ENCODE measurements around the gene ADCY10. TPM values are rescaled to one million over a fixed set of nuclear protein-coding genes. Genes with fewer than 3 reads are reported as not detected.
A peak's percentile ranks its signal among the peaks of the same experiment; 100 is the strongest.

ADCY10 gene
- total and polyA plus RNA-seq, 2 of the 8 experiments (the other 6 are each of a cell fraction or from before 2014, with no cell fraction given) = 0.02 TPM; not detected in 1

GRCh38 chr1:167862432-167863076 lies 51.4 kb downstream of the ADCY10 start:
- Histone ChIP-seq H3K4me3 (ENCODE audit: extremely low read depth in 1 of 4, insufficient read depth in 2 of 4, low read depth in 3 of 4, low read length in 4 of 4) (no peak overlapping the region), H3K9ac (replicated peaks in 1 of 4; ENCODE audit: extremely low read depth in 1 of 4, low read depth in 3 of 4, low read length in 3 of 4) (no peak overlapping the region), H2BK15ac (ENCODE audit: low read length) (no peak overlapping the region), H4K91ac (replicated peaks; ENCODE audit: insufficient read length, low read length) (no peak overlapping the region), H3K4me1 (replicated peaks in 1 of 4; ENCODE audit: control insufficient read depth in 3 of 4, insufficient read depth in 4 of 4, low read length in 3 of 4) (peaks cover 0 to 4% (median 3%) of the 10 kb centered on the region in 4 experiments; a peak in 2 of 7 replicates), H2BK5ac (ENCODE audit: low read depth, low read length) (no peak overlapping the region), H3K79me2 (ENCODE audit: control insufficient read depth in 1 of 2, insufficient read depth in 2 of 2, low read length in 2 of 2) (no peaks in the 10 kb centered on the region), H2BK20ac (ENCODE audit: low read length) (no peak overlapping the region), H3K79me1 (ENCODE audit: low read depth, low read length) (no peaks in the 10 kb centered on the region), H3K9me3 (ENCODE audit: insufficient read depth in 2 of 2, low read depth in 1 of 2, low read length in 1 of 2) (peaks cover 8 to 11% of the 10 kb centered on the region in 2 experiments), H3K27ac (ENCODE audit: low read depth, low read length) (no peak overlapping the region), H2AK5ac (ENCODE audit: low read depth, low read length) (no peak overlapping the region), H3K23ac (ENCODE audit: insufficient read length) (no peak overlapping the region), H4K5ac (ENCODE audit: insufficient read length, low read depth, low read length) (no peak overlapping the region), H2AFZ (ENCODE audit: low read length) (no peak overlapping the region), H3K36me3 (ENCODE audit: control insufficient read depth in 2 of 4, insufficient read depth in 4 of 4, low read length in 3 of 4) (no peaks in the 10 kb centered on the region), H3K56ac (replicated peaks; ENCODE audit: insufficient read length, low read depth, low read length) (no peak overlapping the region), H3K23me2 (ENCODE audit: low read depth, low read length) (no peaks in the 10 kb centered on the region; the same call in 1 of the 2 replicates), H3K4me2 (ENCODE audit: insufficient read depth in 1 of 2, low read depth in 2 of 2, low read length in 2 of 2) (0 out of 4 replicates have a peak overlapping the region, but pooled peaks of 1 of the 2 experiments have one; percentile 31), H2BK12ac (ENCODE audit: low read depth, low read length) (peak overlapping the region; percentile 77; the same call in 1 of the 2 replicates), H3K27me3 (replicated peaks in 1 of 4; ENCODE audit: control insufficient read depth in 3 of 4, extremely low read depth in 1 of 4, insufficient read depth in 3 of 4, low read length in 3 of 4) (no peaks in the 10 kb centered on the region), H2BK120ac (replicated peaks; ENCODE audit: low read depth, low read length) (no peak overlapping the region), H4K8ac (ENCODE audit: extremely low read depth, insufficient read depth, low read length) (no peak overlapping the region), H3K14ac (ENCODE audit: insufficient read length) (no peak overlapping the region), H4K20me1 (replicated peaks in 1 of 2; ENCODE audit: control insufficient read depth in 1 of 2, insufficient read depth in 2 of 2, low read length in 2 of 2) (no peaks in the 10 kb centered on the region), H3K18ac (ENCODE audit: extremely low read depth, low read length) (no peak overlapping the region), H3K4ac (replicated peaks; ENCODE audit: insufficient read length, low read depth, low read length) (no peak overlapping the region)
- POLR2A ChIA-PET (ENCODE audit: partially characterized antibody) = no interaction called here
- FAIRE-seq (no peak), DNase-seq (ENCODE audit: low read depth in 1 of 2, low spot score in 2 of 2) (no peak)
- 96% methylated on average over 1 of the region's 1 CpG; no CpG with 5 or more reads in 1 of the 2 experiments for WGBS, 2 experiments (ENCODE audit: extremely low coverage in 1 of 2, insufficient coverage in 1 of 2, insufficient read length in 1 of 2, insufficient replicate concordance in 2 of 2, low coverage in 1 of 2, low lambda C conversion rate in 2 of 2, missing lambda C conversion rate in 1 of 2)
- CTCF ChIA-PET (ENCODE audit: partially characterized antibody) = interaction anchor here (1.5 kb wide), 1 partner anchor 220 kb away, joined by 3 read pairs; no protein-coding TSS in a partner anchor
- TF ChIP-seq GABPA (IDR thresholded peaks at IDR 0.05; ENCODE audit: borderline replicate concordance, insufficient read depth, low read length) = no peak
- TF ChIP-seq FOSL1 (IDR thresholded peaks at IDR 0.05; ENCODE audit: insufficient read depth, low read depth, low read length) = no peak
- TF ChIP-seq KDM4A (IDR thresholded peaks at IDR 0.05; ENCODE audit: low read depth, low read length, severe bottlenecking) = no peak
- no peak for TF ChIP-seq ATF2 (IDR thresholded peaks at IDR 0.05; ENCODE audit: low read length)
- no peak for TF ChIP-seq KDM5A (IDR thresholded peaks at IDR 0.05; ENCODE audit: low read length)
- TF ChIP-seq SUZ12 (IDR thresholded peaks at IDR 0.05; ENCODE audit: low read length) = no peak
- no peak for TF ChIP-seq RAD21 (IDR thresholded peaks at IDR 0.05 in 1 of 2, conservative IDR thresholded peaks at IDR 0.05 in 1 of 2; ENCODE audit: low read depth in 2 of 2, low read length in 2 of 2)
- no peak for TF ChIP-seq SIN3A (conservative IDR thresholded peaks at IDR 0.05 in 1 of 2, IDR thresholded peaks at IDR 0.05 in 1 of 2; ENCODE audit: low read depth in 1 of 2, low read length in 2 of 2)
- no peak for TF ChIP-seq E2F6 (IDR thresholded peaks at IDR 0.05)
